COLO829 (cell line): ENCODE results near the gene LRRTM4.

Experiments
- DNase-seq: peaks from one replicate; pipeline ENCODE4 v3.0.0; 2012; ENCODE audit warnings: low spot score

The LRRTM4 gene

DNA sequence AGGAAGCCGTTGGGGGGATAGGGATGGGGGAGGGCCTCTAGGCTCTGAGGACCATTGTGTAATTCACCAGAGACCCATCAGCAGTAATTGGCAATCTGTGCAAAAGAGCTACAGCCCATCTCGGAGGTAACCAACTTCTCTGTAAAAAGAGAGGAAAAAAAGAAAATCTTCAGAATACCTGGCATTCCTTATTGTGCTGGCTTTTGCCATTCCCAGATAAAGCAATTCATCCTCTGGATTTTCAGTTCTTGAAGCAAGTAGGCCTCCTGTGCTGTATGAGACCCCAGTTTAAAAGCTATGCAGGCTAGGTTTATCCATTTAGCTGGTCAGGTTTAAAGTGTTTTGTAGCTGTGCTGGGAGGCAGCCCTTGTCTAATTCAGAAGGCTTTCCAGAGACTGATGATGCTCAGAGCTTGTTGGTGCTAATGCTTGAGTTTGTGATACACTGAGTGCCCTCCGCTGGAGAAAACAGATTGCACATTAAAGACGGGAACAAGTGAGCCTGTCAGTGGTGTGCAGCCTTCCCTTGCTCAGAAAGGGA lies at the start of gene LRRTM4:
LRRTM4 (minus strand) TSS at position 446 of the 540 bp plus-strand sequence.
- DNase-seq, result peak; percentile 24

DNA sequence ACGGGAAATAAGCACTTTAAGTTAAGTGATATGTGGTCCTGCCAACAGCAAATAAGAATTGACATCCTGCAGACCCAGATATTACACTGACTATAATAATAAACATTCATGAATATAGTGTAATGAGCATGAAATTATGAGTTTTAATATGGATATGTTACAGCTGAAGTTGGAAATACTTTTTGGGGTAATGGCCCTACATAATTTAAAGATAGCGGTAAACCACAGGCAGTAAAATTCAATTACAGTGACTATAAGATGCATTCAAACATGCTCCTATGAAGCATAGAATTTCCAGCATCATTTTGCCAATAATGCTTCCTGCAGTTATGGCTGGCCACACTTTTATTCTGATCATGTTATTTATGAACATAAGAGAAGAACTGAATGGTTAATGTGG lies 49.4 kb upstream of the LRRTM4 start:
- DNase-seq, result no peak

DNA sequence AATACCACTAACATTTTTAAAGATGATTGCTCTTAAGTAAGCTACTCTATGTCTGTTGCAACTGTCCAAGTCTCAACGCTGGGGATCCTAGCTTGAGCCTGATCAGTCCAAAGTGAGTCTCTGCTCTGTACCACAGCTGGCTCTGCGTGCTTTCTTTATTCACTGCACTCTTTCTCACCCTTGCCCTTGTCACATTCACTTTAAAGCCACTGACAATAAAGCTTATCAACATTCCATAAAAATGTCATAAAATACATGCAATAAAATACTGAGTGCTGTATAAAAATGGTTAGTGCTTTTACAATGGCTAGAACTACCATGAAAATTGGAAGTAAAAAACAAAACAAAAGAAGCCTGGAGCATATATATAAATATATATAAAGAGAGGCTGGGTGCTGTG lies 45.5 kb upstream of the LRRTM4 start:
- DNase-seq, result no peak

DNA sequence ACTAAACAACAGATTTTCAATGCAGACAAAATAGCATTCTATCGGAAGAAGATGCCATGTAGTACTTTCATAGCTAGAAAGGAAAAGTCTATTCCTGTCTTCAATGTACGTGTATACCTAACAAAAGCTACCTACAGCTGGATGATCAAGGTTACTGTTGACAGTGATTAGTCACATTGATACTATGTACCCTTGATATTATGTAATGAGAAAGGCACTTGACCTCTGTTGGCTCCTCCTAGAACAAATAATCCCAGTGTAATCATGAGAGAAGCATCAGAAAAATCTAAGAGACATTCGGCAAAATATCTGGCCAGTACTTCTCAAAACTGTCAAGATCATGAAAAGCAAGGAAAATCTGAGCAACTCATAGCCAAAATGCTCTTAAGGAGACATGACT lies 44.4 kb upstream of the LRRTM4 start:
- no peak for DNase-seq

DNA sequence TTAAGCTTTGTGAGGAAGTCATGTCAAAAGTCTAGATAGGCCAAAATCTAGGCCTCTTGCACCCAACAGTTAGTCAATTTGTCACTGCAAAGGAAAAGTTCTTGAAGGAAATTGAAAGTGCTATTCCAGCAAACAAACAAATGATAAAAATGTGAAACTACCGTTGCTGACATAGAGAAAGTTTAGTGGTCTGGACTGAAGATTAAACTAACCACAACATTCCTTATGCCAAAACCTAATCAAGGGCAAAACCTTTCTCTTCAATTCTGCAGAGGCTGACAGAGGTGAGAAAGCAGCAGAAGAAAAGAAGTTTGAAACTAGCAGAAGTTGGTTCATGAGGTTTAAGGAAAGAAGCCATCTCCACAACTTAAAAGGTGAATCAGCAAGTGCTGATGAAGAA lies 44.0 kb upstream of the LRRTM4 start:
- DNase-seq, result no peak

DNA sequence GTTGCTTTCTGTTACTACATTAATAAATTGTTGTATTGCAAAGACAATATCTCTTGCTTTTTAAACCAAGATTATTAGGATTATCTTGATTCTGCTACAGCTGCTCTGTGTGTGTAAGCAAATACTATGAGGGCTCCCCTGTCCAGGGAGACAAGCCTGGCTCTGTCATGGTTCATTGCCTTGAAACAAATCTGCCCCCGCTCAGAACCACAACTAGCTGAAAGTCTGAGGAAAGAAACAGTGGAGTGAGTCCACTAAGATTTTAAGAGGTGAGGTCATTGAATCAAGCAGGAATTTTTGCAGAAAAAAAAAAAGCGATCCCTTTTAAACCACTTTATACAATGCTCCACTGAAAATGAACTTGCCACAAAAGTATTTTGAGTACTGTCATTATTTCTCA lies 30.8 kb upstream of the LRRTM4 start:
- no peak for DNase-seq

DNA sequence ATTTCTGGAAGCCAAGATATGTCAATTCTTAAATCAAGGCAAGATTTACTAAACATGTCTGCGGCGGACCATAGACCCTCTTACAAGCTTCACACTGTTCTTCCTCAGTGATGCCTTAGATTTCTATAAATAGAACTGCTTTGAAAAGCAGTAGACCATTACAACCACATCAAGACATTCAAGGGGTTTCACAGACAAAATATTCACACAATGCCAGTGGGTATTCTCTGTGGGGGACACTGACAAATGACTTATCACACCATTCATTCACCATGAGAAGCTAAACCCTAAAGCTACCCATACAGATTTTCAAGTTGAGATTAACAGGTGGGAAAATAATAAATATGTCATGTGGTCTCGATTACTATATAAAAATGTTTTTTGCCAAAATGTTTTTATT lies 15.9 kb upstream of the LRRTM4 start:
- DNase-seq, result no peak

DNA sequence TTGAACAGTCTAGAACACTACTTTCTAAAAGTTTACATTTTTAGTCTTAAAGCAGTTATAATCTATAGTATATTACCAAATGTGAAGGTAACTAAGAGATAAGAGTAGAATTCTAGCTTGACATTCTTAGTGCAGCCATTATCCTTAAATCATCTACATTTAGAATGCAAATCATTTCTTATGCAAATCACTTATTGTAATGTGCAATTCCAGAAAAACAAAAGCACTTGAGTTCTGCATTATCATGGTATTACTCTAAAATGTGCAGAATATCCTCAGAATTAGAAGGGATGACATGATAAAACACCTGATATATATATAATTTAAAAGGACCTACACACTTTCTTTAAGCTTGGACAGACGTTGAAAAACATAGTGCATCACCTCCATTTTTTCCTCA lies 712 bp upstream of the LRRTM4 start:
- no peak for DNase-seq

DNA sequence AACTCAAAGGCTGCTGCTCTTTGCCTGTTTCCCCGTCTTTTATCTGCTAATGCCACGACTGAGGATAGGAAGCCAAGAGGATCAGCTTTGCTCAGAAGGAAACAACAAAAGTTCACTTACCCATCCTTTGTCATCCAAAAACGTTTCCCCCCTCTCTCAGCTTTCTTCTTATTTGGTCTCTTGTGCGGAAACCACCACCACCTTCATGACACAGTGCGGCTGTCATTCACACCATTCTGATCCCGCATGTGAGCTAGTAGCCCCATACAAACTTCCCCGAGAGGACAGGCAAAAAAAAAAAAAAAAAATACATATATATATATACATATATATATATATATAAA lies 656 bp downstream of the LRRTM4 start:
- DNase-seq, result no peak

DNA sequence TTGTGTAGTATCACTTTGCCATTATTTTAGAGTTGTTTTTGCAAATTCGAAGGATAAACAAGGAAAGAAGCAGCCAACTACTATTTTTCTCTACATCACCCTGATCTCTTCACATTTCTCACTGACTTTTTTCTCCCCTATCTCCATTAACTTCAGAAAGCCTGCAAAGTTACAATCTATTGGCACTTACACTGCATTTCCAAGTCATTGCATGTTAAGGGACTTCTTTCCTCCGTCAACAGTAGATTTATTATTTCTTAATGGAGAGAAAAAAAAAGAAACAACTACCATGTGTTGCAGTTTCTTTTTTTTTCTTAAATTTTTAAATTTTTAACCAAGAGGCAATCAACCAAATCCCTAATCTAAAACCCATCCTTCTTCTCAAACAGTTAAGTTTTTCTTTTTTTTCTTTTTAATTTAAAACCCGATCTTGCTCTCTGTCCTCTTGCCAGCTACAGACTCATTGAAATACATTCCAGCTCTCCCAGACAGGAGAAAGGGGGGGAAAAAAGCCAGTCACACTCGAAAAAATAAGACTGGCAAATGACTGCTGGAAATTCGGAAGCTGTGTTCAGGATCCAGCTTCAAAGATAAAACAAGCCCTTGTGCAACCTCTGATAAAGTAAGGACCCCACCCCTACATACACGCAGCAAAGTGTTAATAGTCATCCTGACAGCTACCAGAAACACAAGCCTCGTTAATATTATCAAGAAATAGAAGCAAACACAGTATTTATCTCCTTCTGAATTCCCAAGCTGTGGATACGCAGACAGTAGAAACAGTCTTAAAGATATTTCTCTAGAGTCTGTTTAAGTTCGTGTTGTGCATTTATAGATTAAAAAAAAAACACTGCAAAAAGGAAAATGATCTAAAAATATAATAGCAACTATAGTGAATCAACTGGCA lies 1.3 kb downstream of the LRRTM4 start:
- no peak for DNase-seq

DNA sequence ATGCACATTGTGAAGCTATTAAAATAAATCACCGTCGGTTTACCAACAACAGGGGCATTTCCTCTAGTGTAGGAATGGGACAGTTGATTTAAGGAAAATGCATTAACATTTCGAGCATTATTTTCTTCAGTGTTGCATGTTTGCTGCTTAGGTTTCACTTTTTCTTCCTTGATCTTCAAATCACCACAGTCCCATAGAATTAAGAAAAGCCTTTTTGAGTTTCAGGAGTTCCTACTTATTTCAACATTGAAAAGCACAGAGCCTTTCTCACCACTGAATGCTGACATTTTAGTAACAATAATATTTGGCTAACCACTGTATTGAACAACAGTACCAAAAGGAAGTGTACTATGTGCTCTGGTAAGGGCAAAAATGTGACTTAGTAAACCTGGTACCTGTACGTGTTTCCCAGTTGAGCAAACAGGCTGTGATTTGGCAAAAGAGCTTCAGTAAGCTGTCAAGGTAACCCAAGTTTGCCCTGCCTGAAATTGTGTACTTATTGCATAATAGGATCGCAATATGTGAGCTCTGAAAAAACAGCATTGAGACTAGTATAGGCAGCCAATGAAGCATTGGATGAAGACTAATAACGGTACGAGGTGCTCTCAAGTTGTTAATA lies 2.2 kb downstream of the LRRTM4 start:
- DNase-seq, result no peak

DNA sequence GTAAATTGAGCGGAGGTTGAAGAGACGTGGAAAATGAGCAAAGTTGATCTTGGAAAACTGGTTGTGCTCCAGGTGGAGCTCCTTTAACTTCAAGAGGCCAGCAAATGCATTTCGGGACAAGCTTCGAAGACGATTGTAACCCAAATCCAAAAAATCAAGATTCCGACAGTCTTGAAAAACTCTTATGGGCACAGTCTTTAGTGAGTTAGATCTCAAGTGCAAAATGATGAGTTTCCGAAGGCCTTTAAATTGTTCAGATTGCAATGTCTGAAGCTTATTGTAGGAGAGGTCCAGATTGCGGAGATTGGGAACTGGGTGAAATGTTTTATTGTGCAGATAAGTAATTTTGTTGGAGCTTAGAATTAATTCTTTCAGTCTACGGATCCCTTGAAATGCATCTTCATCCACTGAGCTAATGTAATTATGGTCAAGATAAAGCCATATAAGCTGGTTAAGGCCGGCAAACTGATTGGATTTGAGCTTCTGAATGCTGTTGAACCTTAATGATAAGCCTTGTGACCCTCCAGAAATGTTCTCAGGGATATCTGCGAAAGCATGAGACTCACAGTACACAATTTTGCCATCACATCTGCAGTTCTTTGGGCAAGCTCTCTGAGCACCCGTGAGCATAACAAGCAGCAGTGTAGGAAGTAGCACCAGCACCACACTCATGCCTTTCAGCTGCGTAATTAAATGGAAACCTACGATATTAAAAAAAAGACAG lies 2.9 kb downstream of the LRRTM4 start:
- DNase-seq, result no peak

DNA sequence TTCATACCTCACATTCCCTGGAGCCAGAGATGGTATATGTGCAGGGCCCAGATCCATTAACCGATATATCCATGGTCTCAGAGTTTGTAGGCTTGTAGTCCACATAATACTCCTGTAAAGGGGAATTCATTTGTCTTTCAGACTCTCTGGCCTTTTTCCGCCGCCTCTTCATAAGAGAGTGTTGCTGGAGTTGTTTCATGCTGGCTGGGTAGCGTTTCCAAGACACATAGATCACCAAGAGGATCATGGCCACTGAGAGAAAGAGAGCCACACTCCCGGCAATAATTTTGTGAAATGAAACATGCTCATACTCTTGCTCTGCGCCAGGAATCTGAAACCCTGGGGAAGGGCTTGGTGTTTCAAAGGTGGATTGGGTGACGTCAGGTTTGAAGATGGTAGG lies 3.9 kb downstream of the LRRTM4 start:
- DNase-seq, result no peak

DNA sequence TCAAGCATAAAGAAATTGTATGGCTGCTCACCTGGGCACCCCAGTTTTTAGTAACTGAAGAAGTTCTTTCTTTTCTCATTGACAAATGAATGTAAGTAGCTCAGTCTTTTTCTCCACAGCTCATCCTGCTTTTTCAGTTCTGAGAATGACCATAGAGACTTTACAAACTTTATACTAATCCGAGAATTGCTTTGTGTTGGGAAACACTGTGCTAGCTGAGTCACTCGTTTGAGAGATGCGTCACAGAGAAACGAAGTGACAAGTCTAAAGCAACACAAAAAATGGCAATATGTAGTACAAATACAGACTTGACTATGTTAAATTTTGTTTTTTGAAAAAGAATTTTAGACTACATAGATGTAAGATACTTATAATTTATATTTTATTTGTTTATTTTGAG lies 9.0 kb downstream of the LRRTM4 start:
- no peak for DNase-seq

DNA sequence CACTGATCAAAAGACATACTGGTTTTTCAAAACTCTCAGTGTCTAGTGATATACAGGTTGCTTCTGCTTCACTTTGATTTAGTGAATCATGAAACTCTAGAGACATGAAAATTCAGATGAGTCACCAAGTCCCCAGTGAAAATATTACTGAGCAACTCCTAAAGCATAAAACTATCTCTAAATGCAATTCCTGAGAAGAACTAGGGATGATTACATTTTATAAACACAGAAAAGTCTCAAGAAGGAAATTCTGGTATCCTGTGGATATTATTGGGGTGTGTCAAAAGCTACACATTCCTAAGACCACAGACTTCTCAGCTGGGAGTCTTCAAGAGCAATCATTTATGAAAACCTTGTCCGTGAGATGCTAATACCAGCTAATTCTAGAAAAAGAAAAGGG lies 9.7 kb downstream of the LRRTM4 start:
- peak; percentile 5 for DNase-seq

DNA sequence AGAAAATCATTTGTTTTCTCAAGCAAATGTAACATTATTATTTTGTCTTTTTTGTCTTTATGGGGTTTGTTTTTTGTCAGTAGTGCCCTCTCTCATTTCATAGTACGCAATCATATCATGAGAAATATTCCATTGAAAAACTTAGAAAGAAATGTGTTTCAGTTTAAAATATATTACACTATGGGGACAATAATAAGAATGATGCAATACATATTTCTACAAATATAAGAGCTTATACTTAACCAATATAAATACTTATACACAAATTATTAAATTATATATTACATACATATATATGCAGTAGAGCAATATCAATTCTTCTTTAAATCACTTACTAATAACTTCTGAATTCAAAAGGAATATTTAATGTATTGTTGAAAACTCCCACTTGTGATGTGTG lies 13.7 kb downstream of the LRRTM4 start:
- DNase-seq, result no peak

DNA sequence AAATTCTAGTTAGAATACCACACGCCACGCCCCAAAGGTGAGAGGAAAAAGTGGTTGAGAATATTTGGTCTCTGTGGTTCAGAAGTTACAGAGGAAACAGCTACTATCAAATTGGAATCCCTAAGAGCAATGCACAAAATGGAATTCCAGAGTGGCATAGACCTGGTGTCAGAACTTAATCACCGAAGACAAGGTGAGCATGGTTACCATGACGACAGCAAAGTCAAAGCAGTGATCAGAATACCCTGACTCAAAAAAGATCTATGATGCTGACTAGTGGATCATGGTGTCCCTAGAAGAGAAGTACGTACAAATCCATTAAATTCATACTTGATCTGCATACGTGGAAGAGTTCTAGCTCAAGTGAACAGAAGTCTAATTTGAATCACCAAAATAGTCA lies 14.5 kb downstream of the LRRTM4 start:
- DNase-seq, result no peak

DNA sequence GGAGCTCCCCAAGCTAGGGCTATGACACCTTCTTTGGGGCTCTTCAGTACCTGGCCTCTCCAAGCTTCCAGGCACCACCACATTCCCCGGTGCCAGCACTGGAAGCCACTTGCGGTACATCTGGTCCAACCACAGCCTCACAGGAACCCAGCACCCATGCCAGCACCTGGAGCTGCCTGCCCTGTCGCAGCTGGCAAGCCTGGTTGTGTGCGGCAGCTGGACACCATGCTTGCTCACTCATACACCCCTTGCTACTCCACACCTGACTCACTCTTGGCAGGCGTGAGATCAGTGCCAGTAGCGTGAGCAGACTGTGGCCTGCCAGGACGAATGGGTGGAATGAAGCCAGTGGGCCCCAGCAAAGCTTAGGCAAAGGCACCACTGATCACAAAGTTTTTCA lies 34.0 kb downstream of the LRRTM4 start:
- DNase-seq, result no peak

DNA sequence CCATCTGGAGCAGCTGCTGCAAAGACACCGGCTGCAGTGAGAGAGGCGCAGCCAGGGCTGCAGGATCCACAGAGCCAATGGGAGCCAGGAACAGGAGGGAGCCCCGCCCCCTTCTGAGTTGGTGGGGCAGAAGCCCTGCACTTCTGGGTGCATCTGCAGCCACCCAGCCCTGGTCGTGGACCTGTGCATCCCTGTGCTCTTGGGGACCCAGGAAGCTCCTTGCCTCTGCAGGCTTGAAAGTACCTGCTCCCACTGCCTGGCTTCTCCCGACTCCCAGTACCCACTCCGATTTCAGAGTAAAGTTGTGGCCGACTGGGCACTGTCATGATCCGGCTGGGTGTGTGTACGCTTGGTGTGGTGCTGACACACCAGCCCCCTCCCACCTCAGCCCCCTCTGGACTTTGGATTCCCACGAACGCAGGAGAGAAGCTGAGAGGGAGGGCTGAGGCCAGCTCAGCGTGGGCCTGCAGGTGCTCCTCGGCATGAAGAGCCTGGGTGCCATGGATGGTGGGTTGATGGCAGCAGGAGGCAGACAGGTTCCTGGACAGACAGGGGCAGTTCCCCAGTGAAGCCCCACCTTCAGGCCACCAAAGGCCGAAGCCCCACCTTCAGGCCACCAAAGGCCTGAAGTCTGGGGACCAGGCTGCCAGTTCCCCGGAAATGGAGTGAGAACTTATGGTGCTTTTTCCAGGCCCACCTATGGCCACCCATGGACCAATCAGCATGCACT lies 34.9 kb downstream of the LRRTM4 start:
- DNase-seq, result no peak

DNA sequence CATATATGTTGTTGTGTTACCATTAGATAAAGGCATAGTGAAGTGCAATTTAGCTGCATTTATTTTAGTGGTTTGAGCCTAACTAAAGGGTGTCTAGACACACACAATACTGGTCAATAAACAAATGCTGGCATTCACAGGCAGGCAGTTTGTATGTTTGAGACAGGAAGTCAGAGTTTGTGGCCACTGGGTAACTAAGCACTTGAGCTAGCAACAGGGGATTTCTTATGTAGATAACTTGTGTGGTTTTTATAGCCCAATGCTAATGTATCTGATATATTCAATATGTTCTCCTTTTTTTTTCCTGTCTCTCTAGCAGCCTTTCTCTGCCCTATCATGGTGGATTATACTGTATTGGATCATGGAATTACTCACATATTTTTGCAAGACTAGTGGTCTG lies 38.1 kb downstream of the LRRTM4 start:
- DNase-seq, result peak; percentile 39

DNA sequence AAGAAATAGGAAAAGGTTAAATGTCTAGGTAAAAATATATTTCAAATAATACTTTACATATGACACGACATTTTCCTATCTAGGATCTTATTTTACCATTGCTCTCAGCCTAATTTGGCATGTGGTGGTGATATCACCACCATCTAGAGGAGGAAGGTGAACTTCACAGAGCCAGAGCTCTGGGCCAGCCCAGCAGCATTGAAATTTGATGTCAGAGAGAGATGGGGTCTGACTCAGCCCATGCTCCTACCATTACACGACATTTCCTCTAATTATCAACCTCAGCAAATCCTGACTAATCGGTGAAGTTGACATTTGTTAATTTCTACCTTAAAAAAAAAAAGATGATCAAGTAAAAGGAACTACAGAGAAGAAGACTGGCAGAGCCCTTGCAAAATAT lies 42.3 kb downstream of the LRRTM4 start:
- peak; percentile 19 for DNase-seq

DNA sequence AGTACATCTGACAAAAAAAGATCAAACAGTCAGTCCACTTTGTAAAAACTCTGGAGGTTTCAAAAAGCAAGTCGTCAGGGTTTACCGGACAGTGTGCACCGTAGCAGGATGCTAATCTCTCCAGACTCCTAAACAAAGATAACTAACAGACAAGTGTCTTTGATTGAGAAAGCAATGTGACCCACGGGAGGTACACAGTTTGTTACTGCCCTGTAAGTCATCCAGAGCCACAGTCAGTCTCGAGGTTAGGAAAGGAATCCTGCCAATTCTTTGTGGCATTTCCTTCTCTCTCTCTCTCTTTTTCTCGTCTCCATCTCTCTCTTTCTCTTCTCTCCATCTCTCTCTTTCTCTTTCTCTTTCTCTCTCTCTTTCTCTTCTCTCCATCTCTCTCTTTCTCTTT lies 42.8 kb downstream of the LRRTM4 start:
- peak; percentile 21 for DNase-seq
